Muscle of back (tissue), 13 donors: Measurements from ENCODE around the gene HNRNPCL4. TPM values are rescaled to one million over a fixed set of nuclear protein-coding genes. Genes with fewer than 3 reads are reported as not detected.
"Not testable (repeated sequence)": the region's sequence is repeated elsewhere in the genome, so short reads cannot be mapped to it uniquely, and the experiment has no call there.

Experiments
- DNase-seq, 3 donors: peaks; one replicate each; pipeline versions ENCODE4 v3.0.0 to v3.0.0-alpha.2; 2013
- long read RNA-seq, 9 donors: transcript quantifications; one replicate each; lab custom pipeline, GENCODE V29; 2026
- polyA plus RNA-seq, 10 donors: library from polyadenylated mRNA; unstranded; fragments of 120-200 nt; gene quantifications; one replicate each; pipeline ENCODE4 v1.2.1, GENCODE V29; 2013; ENCODE audit not compliant: insufficient read length in 10 of 10

HNRNPCL4 gene
- under 1 TPM in 2 of 10 donors, not detected in 8; 0.15 to 0.31 TPM for polyA plus RNA-seq
- long read RNA-seq, donor 1, result 0 reads
- long read RNA-seq, donor 2, result 0 reads
- long read RNA-seq, donor 3, result 0 reads
- long read RNA-seq, donor 4, result 0 reads
- long read RNA-seq, donor 5, result 0 reads
- long read RNA-seq, donor 6, result 0 reads
- long read RNA-seq, donor 7, result 0 reads
- long read RNA-seq, donor 8, partial matches to known transcripts, result 0 of 1 reads
- long read RNA-seq, donor 8, other reads (novel, unspliced or antisense), result 0 of 1 reads
- long read RNA-seq, donor 9, result 0 reads

GRCh38 chr1:13165531-13165930, at the start of gene HNRNPCL4:
TSS of gene HNRNPCL4 (minus strand) at chr1:13165631. CDS start at chr1:13165467, 164 bp downstream.
- not testable (repeated sequence) for DNase-seq

GRCh38 chr1:13208712-13209111, 43.3 kb upstream of the HNRNPCL4 start:
- DNase-seq, result not testable (repeated sequence)

GRCh38 chr1:13201309-13201708, 35.9 kb upstream of the HNRNPCL4 start, which contains the start of gene PRAMEF13:
TSS of gene PRAMEF13 (minus strand) at chr1:13201409. CDS start at chr1:13199589, 1,820 bp downstream.
- not testable (repeated sequence) for DNase-seq

- not testable (repeated sequence) for DNase-seq
Measured at GRCh38 chr1:13171548-13171947, 6.1 kb upstream of the HNRNPCL4 start, which contains the start of gene PRAMEF9. TSS of gene PRAMEF9 (plus strand) at chr1:13171848. CDS start at chr1:13175281, 3,433 bp downstream.

GRCh38 chr1:13155909-13156308, 9.5 kb downstream of the HNRNPCL4 start, which contains the start of gene PRAMEF26:
TSS of gene PRAMEF26 (minus strand) at chr1:13156009. CDS start at chr1:13153095, 2,914 bp downstream.
- not testable (repeated sequence) for DNase-seq

- DNase-seq, result not testable (repeated sequence)
Measured at GRCh38 chr1:13116754-13117153, 48.7 kb downstream of the HNRNPCL4 start, which contains the start of gene HNRNPCL2. TSS of gene HNRNPCL2 (minus strand) at chr1:13116854. CDS start at chr1:13116400, 454 bp downstream.

Other genes starting within 250 kb of the HNRNPCL4 start
- not detected for gene PRAMEF7, start 249.0 kb downstream of the HNRNPCL4 start, polyA plus RNA-seq
- not detected for gene PRAMEF6, start 218.1 kb downstream of the HNRNPCL4 start, polyA plus RNA-seq
- not detected for gene PRAMEF27, start 109.1 kb downstream of the HNRNPCL4 start, polyA plus RNA-seq
- gene HNRNPCL3, start 104.9 kb downstream of the HNRNPCL4 start, polyA plus RNA-seq, result under 1 TPM in 1 of 10 donors, not detected in 9; 0.19 TPM
- gene PRAMEF25, start 94.9 kb downstream of the HNRNPCL4 start, polyA plus RNA-seq, result not detected
- gene HNRNPCL2, start 48.8 kb downstream of the HNRNPCL4 start, polyA plus RNA-seq, result under 1 TPM in 1 of 10 donors, not detected in 9; 0.15 TPM
- not detected for gene PRAMEF26, start 9.6 kb downstream of the HNRNPCL4 start, polyA plus RNA-seq
- not detected for gene PRAMEF9, start 6.2 kb upstream of the HNRNPCL4 start, polyA plus RNA-seq
- not detected for gene PRAMEF13, start 35.8 kb upstream of the HNRNPCL4 start, polyA plus RNA-seq
- not detected for gene PRAMEF18, start 60.5 kb upstream of the HNRNPCL4 start, polyA plus RNA-seq
- not detected for gene PRAMEF5, start 88.6 kb upstream of the HNRNPCL4 start, polyA plus RNA-seq
- not detected for gene PRAMEF8, start 119.5 kb upstream of the HNRNPCL4 start, polyA plus RNA-seq
- not detected for gene PRAMEF33, start 137.9 kb upstream of the HNRNPCL4 start, polyA plus RNA-seq
- not detected for gene PRAMEF15, start 149.9 kb upstream of the HNRNPCL4 start, polyA plus RNA-seq
- gene PRAMEF14, start 181.5 kb upstream of the HNRNPCL4 start, polyA plus RNA-seq, result not detected
- gene PRAMEF19, start 206.3 kb upstream of the HNRNPCL4 start, polyA plus RNA-seq, result not detected
- gene PRAMEF17, start 224.0 kb upstream of the HNRNPCL4 start, polyA plus RNA-seq, result not detected
- gene PRAMEF20, start 244.8 kb upstream of the HNRNPCL4 start, polyA plus RNA-seq, result under 1 TPM in 1 of 10 donors, not detected in 9; 0.20 TPM